ENCODE results near the gene ACTG1.

The ACTG1 gene

DNA sequence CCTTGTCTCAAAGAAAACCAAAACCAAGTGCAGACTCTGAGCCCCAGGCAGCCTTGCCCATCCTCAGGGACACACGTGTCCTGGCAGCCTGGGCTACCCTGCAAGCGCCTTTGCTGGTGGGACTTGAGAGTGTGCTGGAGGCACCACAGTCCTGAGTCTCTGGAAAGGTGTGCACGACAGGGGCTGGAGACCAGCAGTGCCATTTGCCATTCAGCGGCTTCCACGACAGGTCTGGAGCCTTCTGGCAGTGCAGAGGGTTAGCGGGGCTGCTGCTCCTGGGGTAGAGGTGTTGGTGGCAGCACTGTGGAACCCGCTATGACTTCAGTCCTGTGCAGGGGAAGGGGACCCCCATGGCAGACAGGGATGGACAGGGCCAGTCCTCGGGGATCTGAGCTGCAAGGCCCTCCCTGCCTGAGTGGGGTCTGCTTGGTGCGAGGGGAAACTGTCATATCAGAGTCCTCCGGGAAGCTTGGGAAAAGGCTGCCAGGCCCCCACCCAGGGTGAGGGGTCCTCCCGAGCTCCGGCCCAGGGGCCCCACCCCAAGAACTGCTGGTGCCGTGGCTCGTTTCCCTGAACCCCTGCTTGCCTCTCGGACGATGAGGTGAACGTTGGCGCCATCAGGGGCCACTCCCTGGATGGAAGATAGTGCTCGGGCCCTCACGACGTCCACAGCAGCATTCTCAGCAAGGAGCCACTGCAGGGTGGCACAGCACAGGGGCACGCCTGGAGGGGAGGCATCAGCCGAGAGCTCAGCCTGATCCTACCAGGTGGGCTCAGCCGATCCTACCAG is 32.8 kb upstream of the ACTG1 start:
- no peak for DNase-seq (ENCODE audit: low read depth in 2 of 2)

DNA sequence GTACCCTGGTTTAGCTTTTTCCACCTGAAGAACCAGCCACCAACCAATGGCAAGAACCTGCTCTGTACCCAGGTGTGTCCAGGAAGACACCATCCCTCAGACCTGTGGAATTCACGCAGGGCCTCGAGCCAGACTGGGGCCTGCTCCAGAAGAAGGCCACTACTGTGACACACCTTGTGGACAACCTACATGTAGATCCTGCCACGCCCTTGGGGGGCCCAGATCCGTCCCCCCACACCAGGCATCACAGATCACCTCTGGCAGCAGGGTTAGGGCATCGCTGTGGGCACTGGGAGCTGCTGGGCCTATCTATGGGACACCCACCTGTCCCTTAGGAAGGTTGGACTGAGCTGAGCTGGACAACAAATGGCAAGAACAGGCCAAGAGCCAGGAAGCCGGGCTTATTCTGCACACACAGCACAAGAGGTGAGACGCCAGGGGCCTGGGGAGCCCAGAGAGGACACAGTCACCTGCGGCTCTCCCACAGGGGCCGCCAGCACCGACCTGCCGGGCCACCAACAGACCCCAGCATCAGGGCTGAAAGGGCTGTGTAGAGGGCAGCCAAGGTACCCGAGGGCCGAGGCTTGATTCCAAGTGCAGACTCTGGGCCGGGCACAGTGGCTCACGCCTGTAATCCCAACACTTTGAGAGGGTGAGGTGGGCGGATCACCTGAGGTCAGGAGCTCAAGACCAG is 31.8 kb upstream of the ACTG1 start:
- no peak for DNase-seq (ENCODE audit: low read depth in 2 of 2)

DNA sequence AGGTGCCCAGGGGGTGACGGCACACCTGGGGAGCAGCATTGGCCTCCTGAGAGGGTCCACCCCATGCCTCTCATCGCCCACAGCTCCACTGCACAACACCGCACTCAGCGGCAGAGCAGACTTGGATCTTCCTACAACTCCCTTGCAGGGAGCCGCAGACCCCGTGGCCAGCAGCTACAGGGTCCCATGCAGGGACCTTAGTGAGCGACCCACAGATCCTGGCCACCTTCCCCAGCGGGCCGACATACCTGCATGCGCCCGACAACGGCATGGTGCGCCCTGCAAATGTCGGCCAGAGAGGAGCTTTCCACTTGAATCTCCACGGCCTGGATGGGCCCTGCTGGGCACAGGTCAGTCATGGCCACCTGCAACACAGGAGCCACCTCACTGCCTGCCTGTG is 31.2 kb upstream of the ACTG1 start:
- no peak for DNase-seq (ENCODE audit: low read depth in 2 of 2)

DNA sequence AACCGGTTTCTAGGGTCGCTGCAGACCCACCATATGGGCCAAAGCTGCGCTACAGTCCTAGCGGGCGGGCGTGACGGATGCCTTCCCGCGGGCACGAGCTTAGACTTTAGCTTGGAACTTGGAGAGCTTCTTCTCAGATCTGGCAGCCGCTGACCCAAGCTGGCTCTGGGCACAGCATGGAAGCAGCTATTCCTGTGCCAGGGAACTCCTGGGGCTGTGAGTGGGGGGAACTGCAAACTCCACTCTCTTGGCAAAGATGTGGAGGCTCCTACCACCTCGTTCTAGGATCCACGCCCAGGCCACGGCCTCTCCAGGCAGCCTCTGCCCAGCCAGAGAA is 30.7 kb upstream of the ACTG1 start:
- no peak for DNase-seq (ENCODE audit: low read depth in 2 of 2)

DNA sequence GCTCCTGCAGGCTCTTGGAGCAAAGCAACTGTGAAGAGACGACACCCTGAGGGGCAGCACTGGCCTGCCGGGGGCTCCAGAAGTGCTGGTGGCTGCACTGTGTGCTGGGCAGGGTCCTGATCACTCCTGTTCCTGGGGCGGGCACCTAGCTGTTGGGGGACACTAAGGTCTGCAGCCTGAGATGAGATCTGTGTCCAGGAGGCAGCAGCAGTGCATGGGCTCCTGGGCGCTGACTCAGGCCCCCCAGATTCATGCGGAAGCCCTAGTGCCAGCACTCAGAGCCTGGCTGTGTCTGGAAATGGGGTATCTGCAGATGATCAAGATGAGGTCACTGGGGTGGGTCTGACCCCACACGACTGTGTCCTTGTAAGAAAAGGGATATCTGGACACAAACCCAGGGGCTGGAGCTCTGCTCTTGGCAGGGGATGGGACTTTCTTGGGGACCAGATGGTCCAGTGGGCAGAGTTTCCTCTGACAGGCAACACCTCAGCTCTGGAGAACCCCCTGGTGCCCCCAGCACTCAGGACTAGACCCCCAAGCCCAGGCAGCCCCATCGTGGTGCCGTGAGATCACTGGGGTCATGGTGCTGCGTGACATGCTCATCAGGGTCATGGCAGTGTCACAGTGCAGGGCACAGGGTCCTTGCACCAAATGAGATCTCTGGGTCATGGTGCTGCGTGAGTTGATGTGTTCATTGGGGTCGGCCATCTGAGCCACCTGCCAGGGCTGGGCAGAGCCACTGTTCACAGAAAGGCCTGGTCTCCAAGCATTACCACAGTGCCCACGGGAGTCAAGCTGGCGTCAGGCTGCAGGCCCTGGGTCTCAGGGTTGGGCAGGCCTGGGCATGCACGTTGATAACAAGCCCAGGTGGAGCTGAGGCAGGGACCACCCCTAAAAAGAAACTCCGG is 30.1 kb upstream of the ACTG1 start:
- no peak for DNase-seq (ENCODE audit: low read depth in 2 of 2)

DNA sequence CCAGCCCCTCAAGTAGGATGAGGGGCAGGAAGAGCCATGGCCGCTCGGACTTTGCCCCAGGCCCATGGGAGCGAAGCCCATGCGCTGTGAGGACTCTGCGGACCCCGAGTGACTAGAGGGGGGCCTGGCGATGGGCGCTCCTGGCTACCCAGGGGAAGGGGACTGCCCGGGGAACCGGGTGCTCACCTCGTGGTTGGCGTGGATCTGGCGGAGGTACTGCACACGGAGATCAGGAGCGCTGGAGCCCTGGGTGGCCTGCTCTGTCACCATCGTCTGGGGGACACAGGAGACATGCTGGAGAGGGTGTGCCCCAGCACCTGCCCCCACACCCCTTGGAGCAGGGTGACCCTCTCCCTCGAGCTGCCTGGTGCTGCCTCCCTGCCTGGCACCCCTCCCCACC is 28.5 kb upstream of the ACTG1 start:
- no peak for DNase-seq (ENCODE audit: low read depth in 2 of 2)

DNA sequence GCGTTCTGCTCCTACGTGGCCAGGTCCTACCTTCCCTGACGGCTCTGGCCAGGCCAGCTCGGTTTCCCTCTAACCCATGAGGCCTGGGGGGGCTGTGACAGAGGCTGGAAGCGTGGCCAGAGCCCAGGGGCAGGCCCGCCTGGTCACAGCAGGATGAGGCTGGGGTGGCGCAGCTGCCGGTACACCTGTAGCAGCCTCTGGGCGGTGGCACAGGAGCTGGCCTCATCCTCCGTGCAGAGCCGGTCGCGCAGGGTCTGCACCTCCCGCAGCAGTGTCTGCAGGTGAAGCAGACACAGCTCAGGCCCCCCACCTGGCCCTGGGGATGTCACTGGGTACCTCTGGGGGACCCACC is 28.1 kb upstream of the ACTG1 start:
- no peak for DNase-seq (ENCODE audit: low read depth in 2 of 2)

DNA sequence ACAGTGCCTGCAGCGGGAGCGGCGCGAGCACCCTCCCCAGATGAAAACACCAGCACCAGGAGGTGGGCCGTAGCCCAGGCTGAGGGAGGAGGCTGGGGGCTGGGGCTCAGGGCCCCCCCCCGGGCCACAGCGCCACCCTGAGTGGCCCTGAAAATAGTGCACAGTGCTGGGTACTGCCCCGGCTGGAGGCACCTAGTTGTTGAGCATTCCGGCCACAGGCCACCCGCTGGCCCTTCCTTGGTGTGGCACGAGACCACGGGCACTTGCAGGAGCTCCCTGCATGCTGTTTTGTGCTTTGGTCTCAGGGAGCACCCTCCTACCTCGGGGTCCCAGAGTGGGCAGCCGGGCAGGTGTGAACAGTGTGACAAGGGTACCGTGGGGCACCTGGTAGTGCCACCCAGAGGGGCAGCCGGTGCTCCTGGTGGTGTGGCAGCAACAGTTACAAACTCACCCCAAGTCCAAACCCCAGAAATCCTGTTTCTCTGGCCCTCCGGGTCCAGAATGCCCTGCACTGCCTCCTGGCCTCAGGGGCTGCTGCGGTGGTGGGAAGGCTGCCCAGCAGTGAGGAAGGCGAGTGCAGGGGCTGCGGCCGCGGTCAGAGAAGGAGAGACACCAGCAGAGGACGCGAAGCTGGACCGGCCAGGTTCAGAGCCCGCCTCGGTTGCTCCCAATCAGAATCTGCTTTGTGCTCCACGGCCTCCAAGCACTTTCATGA is 27.5 kb upstream of the ACTG1 start:
- DNase-seq (ENCODE audit: low read depth in 2 of 2), result no peak

DNA sequence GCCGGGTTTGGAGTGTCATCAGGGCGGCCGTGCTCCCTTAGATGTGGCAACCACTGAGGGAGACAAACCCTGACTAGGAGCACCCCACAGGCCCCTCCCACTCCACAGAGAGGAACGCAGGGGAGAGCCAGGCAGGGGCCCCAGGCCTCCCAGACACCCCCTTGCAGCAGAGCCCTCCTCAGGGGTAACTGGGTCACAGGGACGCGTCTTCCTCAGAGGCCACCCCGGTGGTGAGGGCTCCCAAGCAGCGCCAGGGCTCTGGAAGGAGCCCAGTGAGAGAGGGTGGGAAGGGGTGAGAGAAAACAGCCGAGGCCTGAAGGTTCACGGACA is 26.9 kb upstream of the ACTG1 start:
- no peak for DNase-seq (ENCODE audit: low read depth in 2 of 2)

DNA sequence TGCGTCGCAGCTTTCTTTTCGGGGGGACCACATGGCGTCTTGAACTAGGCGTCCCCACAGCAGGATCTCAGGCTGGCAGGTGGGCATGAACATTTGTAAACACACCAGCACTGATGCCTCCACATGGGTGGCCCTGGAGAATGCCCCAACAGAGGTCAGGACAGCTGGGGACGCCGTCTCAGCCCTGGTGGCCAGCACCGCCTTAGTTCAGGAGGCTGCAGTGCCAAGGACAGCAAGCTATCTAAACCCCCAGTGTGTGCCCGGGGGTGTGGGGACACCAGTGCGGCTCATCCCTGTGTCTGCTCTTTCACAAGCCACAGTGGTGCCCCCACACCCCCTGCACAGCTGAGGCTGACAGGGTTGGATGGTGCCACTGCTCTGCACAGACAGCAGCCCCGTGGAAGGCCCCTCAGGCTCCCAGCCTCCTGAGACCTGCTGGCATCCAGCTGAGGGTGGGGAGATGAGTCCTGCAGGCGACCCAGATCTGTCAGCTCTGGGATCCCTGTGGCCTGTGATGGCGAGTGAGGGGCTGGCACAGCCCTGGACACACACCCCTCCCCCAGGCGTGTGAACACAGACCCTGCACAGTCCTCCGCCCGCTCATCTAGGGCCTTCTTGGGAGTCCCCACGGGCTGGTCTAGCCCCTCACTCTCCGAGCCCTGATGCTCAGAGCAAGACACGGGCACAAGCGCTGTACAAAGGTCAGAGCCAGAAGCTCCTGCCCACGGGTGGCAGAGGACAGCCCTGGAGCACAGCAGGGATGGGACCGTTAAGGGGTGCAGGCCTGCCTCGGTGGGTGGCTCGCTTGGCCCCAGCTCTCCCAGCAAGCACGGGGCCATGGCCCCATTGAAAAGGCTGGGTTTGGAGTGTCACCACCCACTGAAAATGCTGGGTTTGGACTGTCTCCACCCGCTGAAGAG is 26.3 kb upstream of the ACTG1 start:
- no peak for DNase-seq (ENCODE audit: low read depth in 2 of 2)

DNA sequence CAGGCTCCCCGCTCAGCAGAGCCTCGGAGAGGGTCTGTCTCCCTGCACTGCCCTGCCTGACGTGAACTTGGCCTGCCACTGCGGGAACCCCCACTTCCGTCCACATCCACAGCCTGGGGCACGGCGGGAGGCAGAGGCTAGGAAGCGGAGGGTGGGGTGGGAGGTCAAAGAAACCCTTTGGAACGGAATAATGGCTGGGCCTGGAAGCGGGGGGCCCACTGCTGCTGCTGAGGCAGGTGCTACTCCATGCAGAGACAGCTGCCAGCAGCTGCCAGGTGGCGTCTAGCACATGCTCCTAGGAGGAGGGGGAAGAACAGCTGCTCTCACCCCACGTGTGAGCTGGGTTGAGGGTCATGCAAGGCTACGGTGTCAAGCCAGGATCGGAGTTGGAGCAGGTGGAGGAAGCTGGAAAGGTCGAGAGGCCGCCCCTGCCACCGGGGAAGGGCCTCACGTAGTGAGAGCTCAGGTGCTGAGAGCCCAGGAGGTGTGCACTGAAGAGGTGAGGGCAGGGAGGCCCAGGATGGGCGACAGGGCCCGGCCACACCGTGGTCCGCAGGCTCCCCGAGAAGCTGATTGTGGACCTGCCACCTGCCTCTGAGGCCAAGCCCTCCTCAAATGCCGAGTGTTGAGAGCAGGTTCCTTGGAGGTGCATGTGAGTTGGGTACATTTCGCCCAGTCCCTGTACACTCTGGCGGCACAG is 25.4 kb upstream of the ACTG1 start:
- no peak for DNase-seq (ENCODE audit: low read depth in 2 of 2)

DNA sequence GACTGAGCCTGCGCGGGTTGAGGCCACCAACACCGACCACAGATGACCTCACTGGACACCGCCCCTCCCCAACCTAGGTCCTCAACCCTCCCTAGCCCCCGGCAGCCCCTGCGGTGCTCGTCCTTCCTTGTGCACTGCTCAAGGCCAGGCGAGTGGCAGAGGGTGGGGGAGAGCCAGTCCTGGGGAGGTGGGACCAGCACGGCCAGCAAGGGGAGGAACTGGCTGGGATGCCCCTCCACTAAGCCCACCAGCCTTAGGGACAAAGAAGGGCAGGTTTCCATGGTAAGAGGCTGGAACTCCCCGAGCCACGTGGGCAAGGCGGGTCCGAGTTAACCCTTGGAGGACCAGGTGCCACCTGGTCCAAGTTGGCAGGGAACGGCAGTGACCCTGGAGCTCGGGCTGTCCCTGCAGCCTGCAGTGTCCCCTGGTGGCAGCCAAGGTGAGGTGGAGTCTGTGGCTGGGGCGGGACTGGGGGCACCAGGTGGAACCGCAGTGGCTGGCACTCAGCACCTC is 24.8 kb upstream of the ACTG1 start:
- DNase-seq (ENCODE audit: low read depth in 2 of 2), result no peak

DNA sequence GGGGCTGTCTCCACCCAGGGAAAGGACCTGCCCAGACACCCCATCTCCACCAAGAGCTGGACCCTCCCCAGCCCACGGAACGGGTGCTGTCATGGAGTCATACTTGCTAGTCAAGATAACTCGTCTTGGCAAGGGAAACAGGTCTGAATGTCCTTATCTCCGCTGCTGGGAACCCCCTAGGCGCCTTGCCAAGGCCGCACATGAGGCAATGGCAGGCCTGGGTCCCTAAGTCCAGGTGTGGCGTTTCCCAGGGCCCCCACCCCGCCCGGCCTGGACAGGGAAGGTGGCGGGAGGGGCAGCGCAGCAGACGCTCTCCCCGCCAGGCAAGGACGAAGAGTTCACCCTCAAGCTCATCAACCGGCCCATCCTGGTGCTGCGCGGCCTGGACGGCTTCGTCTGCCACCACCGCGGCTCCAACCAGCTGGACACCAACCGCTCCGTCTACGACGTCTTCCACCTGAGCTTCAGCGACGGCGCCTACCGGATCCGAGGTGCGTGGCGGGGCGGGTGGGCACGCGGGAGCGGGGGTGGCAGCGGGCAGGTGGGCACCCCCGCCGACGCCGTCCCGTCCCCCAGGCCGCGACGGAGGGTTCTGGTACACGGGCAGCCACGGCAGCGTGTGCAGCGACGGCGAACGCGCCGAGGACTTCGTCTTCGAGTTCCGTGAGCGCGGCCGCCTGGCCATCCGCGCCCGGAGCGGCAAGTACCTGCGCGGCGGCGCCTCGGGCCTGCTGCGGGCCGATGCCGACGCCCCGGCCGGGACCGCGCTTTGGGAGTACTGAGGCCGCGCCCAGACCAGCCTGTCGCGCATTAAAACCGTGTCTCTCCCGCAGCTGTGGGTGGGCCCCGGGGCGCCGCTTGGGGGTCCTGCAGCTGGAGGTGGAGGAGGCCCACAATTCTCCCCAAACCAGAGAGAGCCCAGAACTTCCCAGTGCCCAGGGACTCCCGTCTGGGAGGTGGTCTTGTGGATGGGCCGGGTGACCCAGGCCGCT is 24.0 kb upstream of the ACTG1 start:
- DNase-seq (ENCODE audit: low read depth in 2 of 2), result no peak

DNA sequence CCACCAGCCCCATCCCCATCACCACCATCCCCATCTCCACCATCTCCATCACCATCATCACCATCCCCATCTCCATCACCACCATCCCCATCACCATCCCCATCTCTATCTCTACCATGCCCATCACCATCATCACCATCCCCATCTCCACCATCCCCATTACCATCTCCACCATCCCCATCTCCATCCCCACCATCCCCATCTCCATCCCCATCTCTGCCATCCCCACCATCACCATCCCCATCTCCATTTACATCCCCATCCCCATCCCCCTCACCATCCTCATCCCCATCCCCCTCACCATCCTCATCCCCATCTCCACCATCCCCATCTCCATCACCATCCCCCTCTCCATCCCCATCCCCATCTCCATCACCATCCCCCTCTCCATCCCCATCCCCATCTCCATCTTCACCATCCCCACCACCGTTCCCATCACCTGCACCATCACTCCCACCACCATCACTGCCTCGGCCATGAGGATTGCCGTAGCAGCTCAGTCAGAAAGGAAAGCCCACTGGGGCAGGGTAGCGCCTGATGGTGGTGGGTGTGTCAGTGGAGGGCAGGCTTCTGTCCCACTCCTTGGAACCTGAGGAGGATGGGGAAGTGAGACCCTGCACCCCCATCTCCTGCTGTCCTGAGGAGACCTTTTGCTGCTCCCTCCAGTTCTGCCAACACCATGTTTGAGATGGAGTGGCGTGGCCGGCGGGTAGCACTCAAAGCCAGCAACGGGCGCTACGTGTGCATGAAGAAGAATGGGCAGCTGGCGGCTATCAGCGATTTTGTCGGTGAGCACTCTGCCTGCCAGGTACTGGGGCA is 23.1 kb upstream of the ACTG1 start:
- no peak for DNase-seq (ENCODE audit: low read depth in 2 of 2)

DNA sequence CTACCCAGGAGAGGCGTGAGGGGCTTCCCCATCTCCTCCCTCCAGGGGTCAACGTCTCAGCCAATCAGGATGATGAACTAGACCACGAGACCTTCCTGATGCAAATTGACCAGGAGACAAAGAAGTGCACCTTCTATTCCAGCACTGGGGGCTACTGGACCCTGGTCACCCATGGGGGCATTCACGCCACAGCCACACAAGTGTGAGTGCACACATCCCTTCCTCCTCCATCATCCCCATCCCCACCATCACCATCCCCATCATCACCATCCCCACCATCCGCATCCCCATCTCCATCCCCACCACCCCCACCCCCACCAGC is 22.4 kb upstream of the ACTG1 start:
- no peak for DNase-seq (ENCODE audit: low read depth in 2 of 2)

DNA sequence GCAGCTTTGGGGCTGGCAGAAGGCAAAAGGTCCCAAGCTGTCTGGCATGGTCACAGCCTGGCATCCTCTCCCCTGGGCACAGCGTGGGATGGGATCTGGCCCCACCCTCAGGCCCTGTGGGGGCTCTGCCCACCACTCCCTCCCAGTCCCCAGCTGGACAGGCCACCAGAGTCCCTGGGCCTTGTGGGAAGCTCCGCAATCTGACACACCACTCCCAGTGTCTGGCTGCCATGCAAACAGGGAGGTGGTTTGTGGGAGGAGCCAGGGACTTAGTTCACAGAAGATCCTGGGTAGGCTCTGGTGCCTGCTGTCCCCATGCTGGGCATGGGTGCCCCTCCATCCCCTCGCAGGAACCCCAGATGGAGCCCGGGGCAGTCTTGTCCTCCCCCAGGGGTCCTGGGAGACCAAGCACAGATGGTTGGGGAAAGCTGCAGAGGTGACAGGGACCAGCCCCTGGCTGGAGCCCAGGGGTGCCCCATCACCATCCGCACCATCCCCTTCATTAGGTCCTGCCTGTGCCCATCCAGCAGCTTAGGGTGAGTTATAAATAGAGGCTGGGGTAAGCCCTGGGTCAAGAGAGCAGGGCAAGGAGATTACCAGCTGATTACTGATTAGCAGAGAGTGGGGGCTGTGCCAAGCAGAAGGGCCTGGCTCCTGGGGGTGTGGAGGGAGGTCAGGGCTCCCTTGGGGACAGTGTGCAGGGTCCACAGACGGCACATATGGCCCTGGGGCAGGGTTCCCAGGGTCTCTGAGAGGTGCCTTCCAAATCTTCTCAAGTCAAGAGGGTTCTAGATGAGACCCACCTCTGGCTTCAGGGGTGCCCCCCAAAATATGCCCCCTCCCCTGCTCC is 21.8 kb upstream of the ACTG1 start:
- no peak for DNase-seq (ENCODE audit: low read depth in 2 of 2)

DNA sequence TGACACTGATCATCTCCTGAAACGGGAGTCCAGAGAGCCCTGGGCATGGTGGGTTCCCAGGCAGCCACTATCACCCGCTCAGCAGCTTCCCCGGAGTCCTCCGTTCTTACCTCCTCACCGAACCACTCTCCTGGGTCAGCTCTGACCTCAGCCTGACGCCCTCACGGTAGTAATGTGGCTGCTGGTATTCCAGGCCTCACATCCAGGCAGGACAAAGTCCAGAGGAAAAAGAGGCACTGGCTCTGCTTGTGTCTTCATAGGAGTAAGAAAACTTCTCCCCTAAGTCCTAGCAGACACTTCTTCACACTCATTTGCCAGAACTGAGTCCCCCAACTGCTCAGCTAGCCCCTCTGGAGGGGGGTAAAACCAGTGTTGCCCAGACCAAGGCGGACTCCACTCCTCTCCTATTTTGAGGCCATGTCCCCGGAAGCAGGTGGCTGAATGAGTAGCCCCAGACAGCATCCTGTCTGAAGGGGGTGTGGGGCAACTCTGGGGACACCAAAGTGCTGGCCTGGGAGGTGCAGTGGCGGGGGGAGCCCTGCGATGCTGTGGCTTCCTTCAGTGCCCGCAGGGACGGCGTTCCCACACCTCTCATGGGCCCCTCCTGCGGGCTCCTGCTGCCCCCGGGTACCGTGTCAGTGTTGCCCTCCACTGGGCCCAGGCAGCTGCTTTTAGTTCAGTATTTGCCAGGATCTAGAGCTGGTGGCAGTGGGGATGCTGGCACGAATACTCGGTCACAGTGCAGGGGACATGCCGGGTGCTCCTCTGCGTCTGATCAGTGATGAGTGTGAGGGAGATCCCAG is 20.9 kb upstream of the ACTG1 start:
- DNase-seq (ENCODE audit: low read depth in 2 of 2), result no peak
